Tibial nerve (tissue), 4 donors: ENCODE results near the gene MKRN2OS. TPM values are rescaled to one million over a fixed set of nuclear protein-coding genes. Genes with fewer than 3 reads are reported as not detected.

Experiments
- DNase-seq, 2 donors: peaks; one replicate each; pipeline ENCODE4 v3.0.0-alpha.2; 2019; ENCODE audit warnings: low spot score in 2 of 2
- H3K27ac ChIP-seq, 4 donors: fragments of 200-600 bp; sonication (generic) in 3 of 4; one replicate each; pipeline ENCODE4 v1.5.1; 2017 to 2019; ENCODE audit warnings: mild to moderate bottlenecking in 1 of 4
- H3K27me3 ChIP-seq, 2 donors: fragments of 200-600 bp; sonication (generic) in 1 of 2; one replicate each; pipeline versions ENCODE4 v1.5.1 to v1.6.0; 2017 to 2019
- H3K36me3 ChIP-seq, 3 donors: fragments of 200-600 bp; sonication (generic); one replicate each; pipeline ENCODE4 v1.5.1; 2018 to 2019
- H3K4me1 ChIP-seq, 4 donors: fragments of 200-600 bp; sonication (generic) in 3 of 4; one replicate each; pipeline ENCODE4 v1.5.1; 2017 to 2019
- H3K4me3 ChIP-seq, 4 donors: fragments of 200-600 bp; sonication (generic) in 3 of 4; one replicate each; pipeline ENCODE4 v1.5.1; 2017 to 2019; ENCODE audit warnings: mild to moderate bottlenecking in 1 of 4, moderate library complexity in 1 of 4
- H3K9me3 ChIP-seq, 4 donors: fragments of 200-600 bp; sonication (generic) in 3 of 4; one replicate each; pipeline ENCODE4 v1.5.1; 2017 to 2019
- CTCF ChIP-seq, 5 experiments: fragments of 200-600 bp in 3 of 5; fragments of 450-650 bp in 2 of 5; sonication (generic) in 3 of 5; IDR thresholded peaks; one replicate each; pipeline ENCODE4 v1.5.1; 2016 to 2019; ENCODE audit warnings: antibody characterized with exemption in 5 of 5, mild to moderate bottlenecking in 3 of 5, moderate library complexity in 2 of 5
- EP300 ChIP-seq, 2 donors: sonication (generic); formaldehyde crosslinking; IDR thresholded peaks; one replicate each; pipeline ENCODE4 v1.6.1; 2017; ENCODE audit warnings: antibody characterized with exemption in 2 of 2, mild to moderate bottlenecking in 1 of 2
- POLR2A ChIP-seq, 2 donors: fragments of 450-650 bp; IDR thresholded peaks; one replicate each; pipeline ENCODE4 v1.6.1; 2017; ENCODE audit warnings: antibody characterized with exemption in 2 of 2, mild to moderate bottlenecking in 2 of 2, moderate library complexity in 2 of 2
- WGBS, 2 donors: methylation state at CpG; one replicate each; pipeline ENCODE4 v1.1.5; 2018; 5-methylcytosine and 5-hydroxymethylcytosine counted together
- total RNA-seq, 4 donors: library from RNA; depleted of rRNA; stranded (reverse); fragments of >200 nt; gene quantifications; one replicate each; pipeline ENCODE4 v1.1.0, GENCODE V29; 2016

The MKRN2OS gene
- total RNA-seq, 4 donors from 2014 or later = not detected

- DNase-seq = no peak
- TF ChIP-seq POLR2A (IDR thresholded peaks at IDR 0.05) = no peak
- TF ChIP-seq CTCF (IDR thresholded peaks at IDR 0.05) = no peak
- TF ChIP-seq EP300 (IDR thresholded peaks at IDR 0.05) = no peak
- Histone ChIP-seq H3K4me1 (peaks cover 0 to 17% (median 0%) of the 10 kb centered on the region in 4 donors), H3K36me3 (peaks cover 2 to 98% (median 20%) of the 10 kb centered on the region in 3 donors), H3K27ac (no peak overlapping the region), H3K27me3 (no peaks in the 10 kb centered on the region), H3K4me3 (no peak overlapping the region), H3K9me3 (no peaks in the 10 kb centered on the region)
Measured at GRCh38 chr3:12583280-12583679, 38.0 kb upstream of the MKRN2OS start.

GRCh38 chr3:12582730-12583129 lies 37.4 kb upstream of the MKRN2OS start:
- H3K27ac ChIP-seq = no peak overlapping the region
- 81 to 96% methylated on average over 4 of the region's 4 CpGs for WGBS, 2 donors
- DNase-seq = no peak
- peaks cover 0 to 17% (median 0%) of the 10 kb centered on the region in 4 donors for H3K4me1 ChIP-seq
- H3K36me3 ChIP-seq = peaks cover 4 to 98% (median 23%) of the 10 kb centered on the region in 3 donors
- H3K9me3 ChIP-seq = no peaks in the 10 kb centered on the region
- TF ChIP-seq EP300 (IDR thresholded peaks at IDR 0.05) (no peak), POLR2A (IDR thresholded peaks at IDR 0.05) (no peak), CTCF (IDR thresholded peaks at IDR 0.05) (no peak)
- no peaks in the 10 kb centered on the region for H3K27me3 ChIP-seq
- H3K4me3 ChIP-seq = no peak overlapping the region

- H3K36me3 ChIP-seq = peaks cover 5 to 100% (median 29%) of the 10 kb centered on the region in 3 donors
- DNase-seq = no peak
- WGBS, 2 donors = 49 to 58% methylated on average over 3 of the region's 3 CpGs
Measured at GRCh38 chr3:12579905-12580304, 34.6 kb upstream of the MKRN2OS start.

DNA sequence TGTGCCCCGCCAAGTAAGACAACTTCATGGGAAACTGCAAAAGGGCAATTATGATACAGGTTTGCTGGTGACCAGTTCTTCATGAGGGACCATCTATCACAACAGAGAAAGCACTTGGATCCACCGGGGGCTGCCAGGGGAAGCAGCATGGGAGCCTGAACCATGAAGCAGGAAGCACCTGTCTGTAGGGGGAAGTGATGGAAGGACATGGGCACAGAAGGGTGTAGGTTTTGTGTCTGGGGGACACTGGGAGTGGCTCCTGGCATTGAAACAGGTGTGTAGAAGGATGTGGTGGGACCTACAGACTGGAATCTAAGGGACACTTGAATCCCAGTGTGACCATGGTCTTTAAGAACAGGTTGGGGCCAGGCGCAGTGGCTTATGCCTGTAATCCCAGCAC lies 34.2 kb upstream of the MKRN2OS start:
- no peak for DNase-seq
- Histone ChIP-seq H3K27me3 (no peaks in the 10 kb centered on the region), H3K36me3 (peaks cover 5 to 100% (median 33%) of the 10 kb centered on the region in 3 donors), H3K4me1 (peaks cover 0 to 10% (median 0%) of the 10 kb centered on the region in 4 donors), H3K4me3 (no peak overlapping the region), H3K27ac (peak overlapping the region in 1 of 4 donors; percentile 40), H3K9me3 (no peaks in the 10 kb centered on the region)
- TF ChIP-seq EP300 (IDR thresholded peaks at IDR 0.05) (no peak), POLR2A (IDR thresholded peaks at IDR 0.05) (no peak), CTCF (IDR thresholded peaks at IDR 0.05) (no peak)
- 86 to 92% methylated on average over 3 of the region's 3 CpGs for WGBS, 2 donors

More at GRCh38 chr3:12579905-12580304, 34.6 kb upstream of the MKRN2OS start:
- Histone ChIP-seq H3K27ac (peak overlapping the region in 1 of 4 donors; percentile 40), H3K4me3 (no peak overlapping the region), H3K27me3 (no peaks in the 10 kb centered on the region), H3K4me1 (peaks cover 0 to 10% (median 0%) of the 10 kb centered on the region in 4 donors), H3K9me3 (no peaks in the 10 kb centered on the region)
- TF ChIP-seq POLR2A (IDR thresholded peaks at IDR 0.05) (no peak), CTCF (IDR thresholded peaks at IDR 0.05) (no peak), EP300 (IDR thresholded peaks at IDR 0.05) (no peak)

DNA sequence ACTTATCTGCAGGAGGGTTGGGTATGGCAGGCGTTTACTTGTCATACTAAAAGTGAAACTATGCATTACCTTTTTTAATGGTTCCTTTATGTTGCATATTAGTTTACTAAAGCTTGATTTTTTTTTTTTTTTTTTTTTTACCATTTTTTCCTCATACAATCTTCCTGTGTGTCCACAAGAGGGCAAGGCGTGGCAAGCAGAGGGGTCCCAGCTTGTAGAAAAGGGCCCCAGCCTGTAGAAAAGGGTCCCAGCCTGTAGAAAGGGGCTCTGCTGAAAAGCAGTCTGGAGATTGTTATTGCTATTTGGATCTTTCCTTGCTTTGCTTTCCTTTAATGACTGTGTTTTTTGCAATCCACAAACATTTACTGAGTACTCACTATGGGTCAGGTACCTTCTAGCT lies 33.4 kb upstream of the MKRN2OS start:
- TF ChIP-seq CTCF (IDR thresholded peaks at IDR 0.05) = no peak
- no peak for TF ChIP-seq EP300 (IDR thresholded peaks at IDR 0.05)
- TF ChIP-seq POLR2A (IDR thresholded peaks at IDR 0.05) = no peak
- no peak overlapping the region for H3K27ac ChIP-seq
- H3K4me1 ChIP-seq = peaks cover 0 to 12% (median 0%) of the 10 kb centered on the region in 4 donors
- no peak overlapping the region for H3K4me3 ChIP-seq
- peaks cover 5 to 100% (median 37%) of the 10 kb centered on the region in 3 donors for H3K36me3 ChIP-seq
- H3K27me3 ChIP-seq = no peaks in the 10 kb centered on the region
- no peaks in the 10 kb centered on the region for H3K9me3 ChIP-seq
- DNase-seq = no peak
- 82 to 93% methylated on average over 2 of the region's 2 CpGs for WGBS, 2 donors
